T-helper 2 cell treated with Interferon-gamma antibody and Interleukin-4, amounts not matched to agents 100 ng/mL and 5 ng/mL, for 36 hours (primary cell): Measurements from ENCODE around the gene TBCD. TPM values are rescaled to one million over a fixed set of nuclear protein-coding genes. Genes with fewer than 3 reads are reported as not detected.
"Not testable (repeated sequence)": the region's sequence is repeated elsewhere in the genome, so short reads cannot be mapped to it uniquely, and the experiment has no call there.

Experiments
- intact Hi-C: fragments of 100-400 bp; cut with micrococcal nuclease; formaldehyde crosslinking; loops from one replicate; pipeline ENCODE4 v1.15.1; 2023
- total RNA-seq: library from RNA; stranded (reverse); gene quantifications from 2 replicates; pipeline ENCODE4 v1.2.3, GENCODE V29; 2022

Gene TBCD
- total RNA-seq, 1 donor from 2014 or later: 177 TPM

DNA sequence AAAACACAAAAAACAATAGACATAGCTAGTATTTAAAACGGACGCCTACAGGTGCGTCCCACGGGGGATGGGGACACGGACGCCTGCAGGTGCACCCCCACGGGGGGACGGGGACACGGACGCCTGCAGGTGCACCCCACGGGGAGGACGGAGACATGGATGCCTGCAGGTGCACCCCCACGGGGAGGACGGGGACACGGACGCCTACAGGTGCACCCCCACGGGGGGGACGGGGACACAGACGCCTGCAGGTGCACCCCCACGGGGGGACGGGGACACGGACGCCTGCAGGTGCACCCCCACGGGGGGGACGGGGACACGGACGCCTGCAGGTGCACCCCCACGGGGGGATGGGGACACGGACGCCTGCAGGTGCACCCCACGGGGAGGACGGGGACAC lies 212.6 kb downstream of the TBCD start:
- intact Hi-C loops: loop anchor here (5.0 kb wide), 1 partner anchor 182 kb away; no protein-coding TSS in a partner anchor

DNA sequence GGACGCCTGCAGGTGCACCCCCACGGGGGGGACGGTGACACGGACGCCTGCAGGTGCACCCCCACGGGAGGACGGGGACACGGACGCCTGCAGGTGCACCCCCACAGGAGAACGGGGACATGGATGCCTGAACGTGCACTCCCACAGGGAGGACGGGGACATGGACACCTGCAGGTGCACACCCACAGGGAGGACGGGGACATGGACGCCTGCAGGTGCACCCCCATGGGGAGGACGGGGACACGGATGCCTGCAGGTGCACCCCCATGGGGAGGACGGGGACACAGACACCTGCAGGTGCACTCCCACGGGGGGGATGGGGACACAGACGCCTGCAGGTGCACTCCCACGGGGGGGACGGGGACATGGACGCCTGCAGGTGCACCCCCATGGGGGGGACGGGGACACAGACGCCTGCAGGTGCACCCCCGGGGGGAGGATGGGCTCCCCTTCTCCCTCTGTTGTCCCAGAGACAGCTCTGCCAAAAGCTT lies 213.0 kb downstream of the TBCD start:
- intact Hi-C loops: loop anchor here (5.0 kb wide), 1 partner anchor 183 kb away; no protein-coding TSS in a partner anchor

- intact Hi-C loops: no loop called here
Measured at GRCh38 chr17:82965371-82965770, 213.5 kb downstream of the TBCD start.

DNA sequence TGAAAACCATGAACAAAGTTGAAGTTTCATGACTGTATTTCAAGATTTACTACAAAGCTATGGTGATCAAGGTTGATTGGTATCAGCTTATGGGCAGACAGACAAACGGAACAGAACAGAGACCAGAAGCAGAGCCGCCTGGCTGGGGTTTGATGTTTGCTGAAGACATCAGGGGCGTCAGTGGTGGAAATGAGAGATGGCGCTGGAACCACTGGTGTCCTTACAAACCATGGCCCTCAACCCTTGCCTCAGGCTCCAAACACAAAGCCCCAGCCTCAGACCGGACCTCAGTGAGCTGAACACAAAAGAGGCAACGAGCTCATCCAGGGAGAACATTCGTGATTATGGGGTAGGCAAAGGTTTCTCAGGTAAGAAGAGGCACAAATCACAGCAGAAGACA lies 214.6 kb downstream of the TBCD start:
- intact Hi-C loops: no loop called here

DNA sequence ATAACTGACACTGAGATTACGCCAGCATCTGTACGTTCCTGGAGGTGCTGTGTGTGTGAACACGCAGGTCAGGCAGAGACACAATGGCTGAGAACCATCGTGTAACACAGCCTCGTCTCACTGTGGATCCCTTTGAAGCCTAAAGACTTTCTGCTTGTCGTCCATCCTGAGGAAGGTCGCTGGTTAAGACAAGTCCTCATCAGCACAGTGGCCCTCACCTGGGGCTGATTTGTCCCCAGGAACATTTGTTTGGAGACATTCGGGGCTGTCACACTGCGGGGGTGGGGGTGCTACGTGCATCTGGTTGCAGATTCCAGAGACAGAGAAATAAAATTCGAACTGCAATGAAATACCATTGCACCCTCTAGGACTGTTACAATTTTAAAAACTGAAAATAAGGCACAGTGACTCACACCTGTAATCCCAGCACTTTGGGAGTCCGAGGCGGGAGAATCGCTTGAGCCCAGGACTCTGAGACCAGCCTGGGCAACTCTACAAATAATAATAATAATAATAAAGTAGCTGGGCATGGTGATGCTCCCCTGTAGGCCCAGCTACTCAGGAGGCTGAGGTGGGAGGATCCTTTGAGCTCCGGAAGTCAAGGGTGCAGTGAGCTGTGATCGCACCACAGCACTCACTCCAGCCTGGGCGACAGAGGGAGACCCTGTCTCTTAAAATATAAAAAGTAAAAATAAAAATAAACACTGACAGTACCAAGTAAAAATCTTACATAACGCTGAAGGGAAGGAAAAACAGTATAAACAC lies 215.6 kb downstream of the TBCD start:
- intact Hi-C loops: no loop called here

- intact Hi-C loops: not testable (repeated sequence)
Measured at GRCh38 chr17:82968033-82968841, 216.4 kb downstream of the TBCD start.

- intact Hi-C loops: no loop called here
Measured at GRCh38 chr17:82970067-82970466, 218.2 kb downstream of the TBCD start.

DNA sequence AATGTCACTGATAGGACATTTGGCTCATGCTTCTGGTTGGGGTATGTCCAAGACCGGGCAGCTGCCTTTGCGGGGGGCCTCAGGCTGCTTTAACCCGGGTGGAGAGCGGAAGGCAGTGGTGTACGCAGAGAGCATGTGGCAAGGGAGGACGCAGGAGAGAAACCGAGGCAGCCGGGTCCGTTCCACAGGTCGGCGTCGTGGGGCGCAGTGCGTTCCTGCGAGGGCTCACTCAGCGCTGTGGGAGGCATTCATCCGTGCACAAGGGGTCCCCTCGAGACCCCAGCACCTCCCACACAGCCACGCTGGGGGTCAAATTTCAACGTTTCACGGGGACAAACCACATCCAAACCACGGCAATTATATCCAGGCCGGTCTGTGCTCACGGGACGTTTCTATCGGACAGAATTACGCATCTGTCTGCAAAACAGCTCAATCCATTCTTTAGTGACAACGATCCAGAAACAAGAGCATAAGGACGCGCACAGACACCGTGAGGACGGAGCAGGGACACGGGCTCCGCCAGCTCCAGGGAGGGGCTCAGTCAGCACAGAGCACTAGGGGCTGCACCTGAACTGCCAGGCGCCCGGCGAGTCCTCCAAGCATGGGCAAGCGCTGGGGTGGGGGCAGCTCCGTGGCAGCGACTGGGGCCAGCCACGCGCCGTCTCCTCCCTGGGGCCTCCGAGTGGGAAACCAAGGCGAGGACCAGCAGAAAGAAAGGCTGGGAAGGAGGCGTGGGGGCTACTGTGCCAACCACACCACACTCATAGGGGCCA lies 219.1 kb downstream of the TBCD start:
- intact Hi-C loops: no loop called here

DNA sequence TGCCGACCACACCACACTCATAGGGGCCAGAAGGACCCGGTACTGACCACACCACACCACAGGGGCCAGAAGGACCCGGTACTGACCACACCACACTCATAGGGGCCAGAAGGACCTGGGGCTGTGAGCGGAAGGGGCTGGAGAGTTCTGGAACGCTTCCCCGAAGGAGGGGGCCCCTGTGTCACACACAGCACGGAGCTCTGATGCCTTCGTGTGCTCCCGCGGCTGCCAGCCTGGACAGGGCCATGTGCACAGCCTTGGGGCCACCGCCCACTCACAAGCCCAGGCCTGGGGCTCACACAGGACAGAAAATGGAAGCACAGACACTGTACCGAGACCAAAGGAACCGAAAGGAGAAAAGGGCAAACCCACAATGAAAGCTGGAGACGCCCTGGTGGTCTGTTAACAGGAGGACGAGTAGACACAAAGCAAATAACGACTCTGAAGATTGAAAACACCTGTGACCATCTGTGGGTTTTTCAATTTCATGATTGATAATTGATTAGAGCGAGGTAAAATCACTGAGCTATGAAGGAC lies 221.0 kb downstream of the TBCD start:
- intact Hi-C loops: no loop called here

- intact Hi-C loops: no loop called here
Measured at GRCh38 chr17:82973456-82974135, 221.7 kb downstream of the TBCD start.

DNA sequence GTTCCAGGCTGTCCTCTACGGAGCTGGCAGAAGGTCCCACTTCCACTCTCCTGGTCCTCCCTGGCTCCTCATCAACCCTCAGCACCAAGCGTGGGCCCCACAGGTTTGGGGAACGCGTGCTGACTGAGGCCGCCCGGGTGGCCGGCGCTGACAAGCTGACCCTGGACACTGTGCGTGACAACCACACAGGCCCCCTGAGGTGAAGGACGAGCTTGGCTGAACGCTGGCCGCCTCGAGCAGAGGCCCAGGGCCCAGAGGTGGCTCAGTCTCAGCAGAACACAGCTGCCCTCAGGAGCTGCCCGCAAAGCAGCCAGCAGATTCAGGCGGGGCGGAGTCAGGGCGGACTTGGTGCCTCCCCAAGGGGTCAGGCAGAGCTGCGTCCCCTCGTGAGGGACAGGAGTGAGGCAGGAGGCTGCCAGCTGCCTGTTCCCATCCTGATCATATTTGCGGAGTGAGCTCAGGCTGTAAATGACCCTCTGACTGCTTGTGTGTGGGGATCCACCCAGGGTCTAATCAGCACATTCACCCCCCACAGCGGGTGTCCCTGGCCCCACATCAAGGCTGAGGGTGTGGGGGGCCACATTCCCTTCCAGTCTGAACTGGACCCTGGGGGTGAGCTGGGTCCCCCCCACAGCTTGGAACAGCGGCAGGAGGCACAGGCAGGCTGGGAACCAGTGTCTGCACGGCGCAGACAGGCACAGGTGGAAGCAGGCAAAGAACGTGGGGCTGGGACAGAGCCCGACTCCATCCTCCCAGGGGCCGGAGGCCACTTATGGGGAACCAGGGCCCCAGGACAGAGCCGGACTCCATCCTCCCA lies 222.5 kb downstream of the TBCD start:
- intact Hi-C loops: no loop called here

- intact Hi-C loops: no loop called here
Measured at GRCh38 chr17:82976982-82977488, 225.2 kb downstream of the TBCD start.

- intact Hi-C loops: no loop called here
Measured at GRCh38 chr17:82977606-82978005, 225.7 kb downstream of the TBCD start.

- intact Hi-C loops: no loop called here
Measured at GRCh38 chr17:82978765-82979349, 227.0 kb downstream of the TBCD start.

DNA sequence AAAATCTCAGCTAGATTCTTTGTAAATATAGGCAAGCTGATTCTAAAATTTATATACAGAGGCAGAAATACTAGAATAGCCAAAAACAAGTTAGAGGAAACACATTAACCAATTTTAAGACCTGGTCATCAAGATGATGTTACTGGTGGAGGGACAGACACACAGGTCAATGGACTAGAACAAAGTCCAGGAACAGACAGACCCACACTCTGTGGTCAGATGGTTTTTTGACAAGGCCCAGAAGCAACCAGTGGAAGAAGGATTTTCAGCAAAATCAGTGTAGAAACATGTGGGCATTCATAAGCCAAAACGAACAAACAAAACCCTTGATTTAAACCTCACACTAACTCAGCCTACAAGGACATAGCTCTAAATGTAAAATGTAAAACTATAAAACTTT lies 227.9 kb downstream of the TBCD start:
- intact Hi-C loops: loop anchor here (10.0 kb wide), 1 partner anchor 115 kb away; no protein-coding TSS in a partner anchor

DNA sequence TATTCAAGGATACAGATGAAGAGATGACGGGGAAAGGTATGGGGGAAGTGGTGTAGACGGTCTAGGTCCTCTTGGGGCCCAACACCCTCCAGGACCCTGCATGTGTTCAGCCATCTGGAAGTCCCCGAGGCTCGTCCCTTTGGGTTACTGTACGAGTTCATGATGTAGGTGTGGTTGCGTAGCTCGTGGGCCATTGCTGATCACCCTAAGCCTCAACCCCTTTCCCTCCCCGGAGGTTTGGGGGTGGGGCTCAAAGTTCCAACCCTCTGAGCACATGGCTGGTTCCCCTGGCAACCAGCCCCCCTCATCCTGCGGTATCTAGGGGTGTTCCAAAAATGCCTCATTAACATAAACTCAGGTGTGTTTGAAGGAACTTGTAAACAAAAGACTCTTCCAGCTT lies 228.8 kb downstream of the TBCD start:
- intact Hi-C loops: loop anchor here (10.0 kb wide), 1 partner anchor 116 kb away; no protein-coding TSS in a partner anchor

DNA sequence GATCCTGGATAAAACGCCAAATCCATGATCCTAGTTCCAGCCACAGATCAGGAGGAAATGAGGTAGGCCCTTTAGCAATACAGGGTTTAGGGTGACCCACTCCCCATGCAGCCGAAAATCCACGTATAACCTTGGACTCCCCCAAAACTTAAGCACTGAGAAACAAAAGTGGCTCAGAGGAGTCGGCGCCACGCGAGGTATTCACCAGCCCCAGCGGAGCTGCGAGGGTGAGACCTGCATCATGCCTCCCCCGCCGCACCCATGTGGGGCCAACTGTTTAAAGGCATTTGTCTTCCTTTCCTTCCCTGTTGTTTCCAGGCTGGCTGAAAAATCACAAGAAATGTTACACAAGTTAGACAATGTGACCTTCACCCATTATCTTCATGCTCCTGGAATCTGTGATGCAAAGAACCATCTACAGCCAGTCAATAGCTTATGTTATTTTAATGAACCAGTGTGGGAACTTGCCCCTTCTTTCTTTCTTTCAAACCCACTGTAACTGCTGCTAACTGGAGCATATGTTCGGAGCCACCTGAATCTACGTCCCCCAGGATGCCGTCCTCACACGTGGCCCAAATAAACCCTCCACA lies 229.4 kb downstream of the TBCD start:
- intact Hi-C loops: loop anchor here (10.0 kb wide), 1 partner anchor 116 kb away; no protein-coding TSS in a partner anchor

DNA sequence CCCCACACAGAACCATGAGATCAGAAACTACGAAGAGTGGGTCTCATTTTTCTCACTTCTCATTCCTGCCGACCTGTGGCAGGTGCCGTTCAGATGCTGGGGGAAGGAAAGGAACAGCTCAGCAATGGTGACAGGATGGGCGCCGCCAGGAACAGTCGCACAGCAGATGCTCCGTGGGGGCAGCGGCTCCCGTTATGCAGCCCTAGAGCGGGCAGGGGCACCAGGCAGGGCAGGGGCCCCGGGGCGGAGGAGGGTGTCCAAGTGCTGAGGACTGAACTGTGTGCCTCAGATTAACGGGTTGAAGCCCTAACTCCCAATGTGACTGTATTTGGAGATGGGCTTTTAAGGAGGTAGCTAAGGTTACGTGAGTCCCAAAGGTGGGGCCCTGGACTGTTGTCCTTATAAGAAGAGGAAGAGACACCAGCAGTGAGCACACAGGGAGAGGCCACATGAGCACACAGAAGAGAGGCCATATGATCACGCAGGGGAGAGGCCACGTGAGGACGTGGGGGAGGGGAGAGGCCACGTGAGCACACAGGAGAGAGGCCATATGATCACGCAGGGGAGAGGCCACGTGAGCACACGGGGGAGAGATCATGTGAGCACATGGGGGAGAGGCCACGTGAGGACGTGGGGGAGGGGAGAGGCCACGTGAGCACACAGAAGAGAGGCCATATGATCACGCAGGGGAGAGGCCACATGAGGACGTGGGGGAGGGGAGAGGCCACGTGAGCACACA lies 231.8 kb downstream of the TBCD start:
- intact Hi-C loops: loop anchor here (10.0 kb wide), 1 partner anchor 119 kb away; no protein-coding TSS in a partner anchor
